ENCODE results near the gene DGCR6L.

DNA sequence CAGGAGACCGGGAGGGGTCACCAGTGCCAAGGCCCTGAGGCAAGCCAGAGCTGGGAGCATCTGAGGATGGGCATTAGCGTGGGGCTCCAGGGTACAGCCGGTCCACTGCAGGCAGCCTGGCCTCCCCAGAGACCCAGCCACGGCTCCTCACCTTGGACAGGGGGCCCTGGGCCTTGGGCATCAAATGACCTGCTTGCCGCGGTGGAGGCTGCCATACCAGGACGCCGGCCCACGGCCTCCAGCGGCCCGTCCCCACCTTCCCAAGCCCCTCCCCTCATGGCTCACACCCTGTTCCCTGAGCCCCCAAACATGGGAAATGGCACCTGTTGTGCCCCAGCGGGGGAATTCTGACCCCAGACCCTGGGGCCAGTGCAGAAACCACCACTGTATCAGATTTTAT lies 39.0 kb downstream of the DGCR6L start:
- TF ChIP-seq CTCF (IDR thresholded peaks at IDR 0.05) (no peak), POLR2AphosphoS5 (IDR thresholded peaks at IDR 0.05) (no peak)

Measured in breast epithelium (tissue), 3 donors.